ENCODE measurements around the gene RITA1.

Gene RITA1

GRCh38 chr12:113180333-113180732, 5.2 kb upstream of the RITA1 start:
- DNase-seq (ENCODE audit: low spot score) = no peak

GRCh38 chr12:113181975-113182374, 3.5 kb upstream of the RITA1 start:
- no peak for DNase-seq (ENCODE audit: low spot score)

- no peak for DNase-seq (ENCODE audit: low spot score)
Measured at GRCh38 chr12:113183030-113183589, 2.4 kb upstream of the RITA1 start.

GRCh38 chr12:113184098-113184899, 1.2 kb upstream of the RITA1 start:
- no peak for DNase-seq (ENCODE audit: low spot score)

GRCh38 chr12:113184900-113185179, 681 bp upstream of the RITA1 start:
- peak; percentile 96 for DNase-seq (ENCODE audit: low spot score)

DNA sequence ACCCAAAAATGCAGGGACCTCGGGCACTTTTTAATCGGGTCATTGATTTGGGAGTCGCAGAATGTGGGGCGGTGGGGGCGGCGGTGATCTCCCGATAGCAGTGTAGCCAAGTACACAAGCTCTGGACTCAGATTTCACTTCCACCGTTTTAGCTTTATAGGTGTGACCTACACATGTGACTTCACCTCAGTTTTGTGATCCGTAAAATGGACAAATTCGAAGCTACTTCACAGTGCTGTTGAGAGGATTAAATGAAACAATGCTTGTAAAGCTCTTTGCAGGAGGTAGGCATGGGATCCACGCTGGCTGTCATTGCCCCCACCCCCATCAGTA, 478 bp downstream of the RITA1 start:
- DNase-seq (ENCODE audit: low spot score) = peak; percentile 25

DNA sequence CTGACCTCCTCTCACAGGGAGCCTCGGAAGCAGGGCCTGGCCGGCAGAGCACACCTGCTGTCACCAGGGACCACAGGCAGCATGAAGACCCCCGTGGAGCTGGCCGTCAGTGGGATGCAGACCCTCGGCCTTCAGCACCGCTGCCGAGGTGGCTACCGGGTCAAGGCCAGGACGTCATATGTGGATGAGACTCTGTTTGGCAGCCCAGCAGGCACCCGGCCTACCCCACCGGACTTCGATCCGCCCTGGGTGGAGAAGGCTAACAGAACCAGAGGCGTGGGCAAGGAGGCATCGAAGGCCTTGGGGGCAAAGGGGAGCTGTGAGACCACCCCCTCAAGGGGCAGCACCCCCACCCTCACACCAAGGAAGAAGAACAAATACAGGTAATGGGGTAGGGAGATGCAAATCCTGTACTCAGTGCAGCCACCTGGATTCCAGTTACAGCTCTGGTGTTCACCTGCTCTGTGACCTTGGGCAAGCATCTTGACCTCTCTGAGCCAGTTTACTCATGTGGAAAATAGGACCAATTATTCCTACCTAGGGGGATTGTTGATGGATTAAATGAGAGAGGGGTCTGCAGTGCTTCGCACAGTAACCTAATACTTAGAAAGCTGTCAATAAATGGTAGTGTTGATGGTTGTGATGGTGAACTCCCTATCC, 1.3 kb downstream of the RITA1 start:
- DNase-seq (ENCODE audit: low spot score) = no peak

DNA sequence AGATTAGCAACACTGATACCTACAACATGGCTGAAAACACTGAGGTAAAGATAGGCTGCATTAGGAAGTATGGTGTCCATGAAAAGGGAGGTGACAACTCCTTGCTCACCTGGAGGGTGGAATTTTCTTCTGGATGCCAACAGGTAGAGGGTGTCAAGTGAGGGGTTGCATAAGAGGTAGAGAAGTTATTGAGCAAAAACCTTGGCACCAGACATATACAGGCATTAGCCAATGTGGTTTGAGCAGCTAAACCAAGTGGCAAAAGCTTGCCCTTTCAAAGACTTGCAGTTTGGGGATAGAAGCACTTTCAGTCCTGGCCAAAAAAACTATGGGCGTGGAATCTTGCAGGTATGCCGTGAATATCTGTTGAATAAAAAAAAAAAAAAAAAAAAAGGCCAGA, 3.8 kb downstream of the RITA1 start:
- DNase-seq (ENCODE audit: low spot score) = no peak

DNA sequence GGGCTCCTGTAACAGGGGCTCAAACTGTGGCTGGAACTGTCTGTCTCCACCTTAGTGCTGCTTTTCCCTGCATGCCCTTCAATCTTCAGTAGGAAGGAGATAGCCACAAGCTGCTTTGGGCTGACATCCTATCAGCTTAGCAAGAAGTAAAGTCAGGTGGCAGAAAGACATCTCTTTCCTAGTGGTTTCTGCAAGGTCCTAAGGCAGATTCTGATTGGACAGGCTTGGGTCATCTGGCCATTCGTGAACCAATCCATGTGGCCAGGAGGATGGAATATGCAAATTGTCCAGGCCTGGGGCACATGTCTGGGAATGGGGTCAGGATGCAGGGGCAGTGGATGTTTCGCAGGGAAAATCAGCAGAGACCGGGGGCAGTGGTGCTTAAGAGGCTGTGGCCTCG, 5.2 kb downstream of the RITA1 start:
- DNase-seq (ENCODE audit: low spot score) = no peak

GRCh38 chr12:113191227-113191626, 5.7 kb downstream of the RITA1 start:
- DNase-seq (ENCODE audit: low spot score) = no peak

DNA sequence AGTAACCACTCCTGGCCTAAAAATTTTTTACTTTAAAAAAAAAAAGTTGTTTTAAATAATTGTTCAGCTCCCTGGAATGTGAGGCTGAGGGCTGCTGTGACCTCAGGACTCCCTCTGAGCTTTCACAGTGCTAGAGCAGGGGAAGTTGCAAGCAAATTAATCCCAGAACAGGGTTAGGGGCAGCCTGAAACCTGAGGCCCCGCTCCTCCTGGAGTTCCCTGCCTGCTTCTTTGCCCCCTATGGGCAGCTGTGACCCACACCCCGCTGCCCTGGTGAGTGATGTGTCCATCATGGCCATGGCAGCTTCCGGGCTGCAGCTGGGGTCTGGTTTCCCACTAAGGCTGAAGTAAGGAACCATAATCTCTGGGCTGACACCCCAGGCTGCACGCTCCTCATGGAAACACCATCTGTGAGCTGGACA, 9.5 kb downstream of the RITA1 start:
- DNase-seq (ENCODE audit: low spot score) = no peak

DNA sequence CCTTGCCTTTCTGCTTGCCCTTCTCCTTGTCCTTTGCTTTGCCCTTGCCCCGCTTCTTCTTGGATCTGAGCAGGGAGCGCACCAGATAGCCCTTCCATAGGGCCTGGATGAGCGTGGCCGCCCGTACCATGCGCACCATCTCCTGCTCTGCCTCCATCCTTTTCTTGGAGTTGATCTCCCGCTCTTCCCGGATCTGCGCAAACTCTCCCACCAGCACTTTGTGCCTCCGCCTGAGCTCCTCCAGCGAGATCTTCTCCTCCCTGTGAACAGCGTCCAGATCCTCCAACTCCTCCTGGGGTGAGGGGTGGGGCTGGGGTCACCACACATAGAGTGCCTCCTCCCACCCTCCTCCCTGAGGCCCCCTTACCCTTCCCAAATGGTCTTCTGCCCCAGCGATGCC, 10.1 kb downstream of the RITA1 start:
- no peak for DNase-seq (ENCODE audit: low spot score)

DNA sequence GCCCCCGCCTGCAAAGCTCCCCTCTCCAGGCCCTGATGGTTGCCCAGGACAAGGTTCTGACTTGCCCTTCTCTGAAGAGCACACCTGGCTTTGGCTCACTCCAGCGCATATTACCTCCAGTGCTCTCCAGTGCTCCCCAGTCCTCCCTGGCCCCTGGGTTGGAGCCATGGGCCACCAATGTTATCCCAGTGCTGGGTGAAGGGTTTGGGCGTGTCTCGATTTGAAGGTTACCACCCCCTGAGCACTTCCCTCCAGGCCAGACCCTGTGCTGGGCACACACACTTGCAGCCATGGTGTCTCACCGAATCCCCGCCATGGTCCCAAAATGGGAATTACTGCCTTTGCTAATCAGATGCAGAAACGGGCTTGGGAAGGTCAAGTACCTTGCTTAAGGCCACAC, 11.1 kb downstream of the RITA1 start:
- DNase-seq (ENCODE audit: low spot score) = no peak

GRCh38 chr12:113196990-113197389, 11.5 kb downstream of the RITA1 start:
- peak; percentile 61 for DNase-seq (ENCODE audit: low spot score)

DNA sequence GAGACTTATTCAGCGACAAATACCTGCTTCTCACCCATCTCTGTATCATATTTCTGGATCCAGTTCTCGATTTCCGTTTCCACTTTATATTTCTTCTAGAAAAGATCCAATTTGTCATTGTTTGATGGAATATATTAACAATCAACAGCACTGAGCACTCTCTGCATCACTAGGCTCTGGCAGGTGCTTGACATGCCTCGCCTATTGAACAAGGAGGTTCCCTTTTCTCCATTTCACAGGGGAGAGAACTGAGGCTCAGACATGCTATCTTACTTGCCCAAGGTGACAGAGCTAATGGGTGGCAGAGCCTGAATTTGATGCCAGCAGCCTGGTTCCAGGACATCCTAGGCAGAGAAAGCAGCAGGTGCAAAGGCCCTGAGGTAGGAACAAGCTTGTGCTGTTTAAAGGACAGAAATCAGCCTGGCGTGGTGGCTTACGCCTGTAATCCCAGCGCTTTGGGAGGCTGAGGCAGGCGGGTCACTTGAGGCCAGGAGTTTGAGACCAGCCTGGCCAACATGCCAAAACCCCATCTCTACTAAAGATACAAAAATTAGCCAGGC, 12.1 kb downstream of the RITA1 start:
- no peak for DNase-seq (ENCODE audit: low spot score)

DNA sequence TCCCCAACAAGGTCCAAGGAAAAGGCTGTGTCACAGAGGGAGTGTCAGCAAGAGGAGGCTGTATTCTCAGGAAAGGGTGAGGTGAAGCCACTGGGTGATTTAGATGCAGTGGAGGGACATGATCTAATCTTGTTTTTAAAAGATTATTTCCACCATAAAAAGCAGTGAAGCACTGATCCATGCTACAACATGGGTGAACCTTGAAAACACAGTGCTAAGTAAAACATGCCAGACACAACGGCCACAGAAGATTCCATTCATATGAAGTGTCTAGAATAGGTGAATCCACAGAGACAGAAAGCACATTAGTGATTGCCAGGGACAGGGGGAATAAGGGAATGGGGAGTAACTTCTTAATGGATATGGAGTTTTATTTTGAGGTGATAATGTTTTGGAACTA, 12.8 kb downstream of the RITA1 start:
- DNase-seq (ENCODE audit: low spot score) = no peak

DNA sequence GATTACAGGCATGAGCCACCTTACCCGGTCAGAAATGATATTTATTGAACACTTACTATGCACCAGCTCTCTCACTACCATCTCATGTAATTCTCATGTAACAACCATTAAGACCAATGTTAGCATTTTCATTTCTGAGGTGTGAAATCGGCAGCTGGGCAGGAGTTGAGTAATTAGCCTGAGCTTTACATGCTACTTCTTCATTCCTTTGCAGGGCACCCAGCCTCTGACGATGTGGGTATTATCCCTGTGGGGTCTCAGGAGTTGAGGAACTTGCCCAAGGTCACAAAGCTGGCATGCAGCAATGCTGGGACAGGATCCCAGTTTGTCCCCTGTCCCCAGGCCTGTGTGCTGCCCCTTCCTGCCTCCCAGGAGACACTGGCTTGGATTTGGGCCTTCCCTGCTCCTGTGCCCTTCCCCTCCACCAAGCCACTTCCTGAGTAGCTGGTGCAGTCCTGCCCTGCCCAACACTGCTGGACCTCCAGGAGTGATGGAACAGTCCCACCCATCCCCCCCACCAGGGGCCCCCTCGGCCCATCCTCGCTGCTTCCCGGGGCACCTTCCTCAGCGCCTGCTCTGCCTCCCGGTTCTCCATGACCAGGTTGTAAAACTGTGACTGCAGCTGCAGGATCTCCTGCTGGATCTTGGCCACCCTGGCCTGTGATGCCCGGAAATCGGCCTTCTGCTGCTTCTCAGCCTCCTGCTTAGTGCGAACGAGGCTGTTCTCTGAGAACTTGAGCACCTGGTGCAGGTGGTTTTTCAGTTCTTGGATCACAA, 14.7 kb downstream of the RITA1 start:
- DNase-seq (ENCODE audit: low spot score) = no peak

- no peak for DNase-seq (ENCODE audit: low spot score)
Measured at GRCh38 chr12:113201187-113202177, 16.0 kb downstream of the RITA1 start.

DNA sequence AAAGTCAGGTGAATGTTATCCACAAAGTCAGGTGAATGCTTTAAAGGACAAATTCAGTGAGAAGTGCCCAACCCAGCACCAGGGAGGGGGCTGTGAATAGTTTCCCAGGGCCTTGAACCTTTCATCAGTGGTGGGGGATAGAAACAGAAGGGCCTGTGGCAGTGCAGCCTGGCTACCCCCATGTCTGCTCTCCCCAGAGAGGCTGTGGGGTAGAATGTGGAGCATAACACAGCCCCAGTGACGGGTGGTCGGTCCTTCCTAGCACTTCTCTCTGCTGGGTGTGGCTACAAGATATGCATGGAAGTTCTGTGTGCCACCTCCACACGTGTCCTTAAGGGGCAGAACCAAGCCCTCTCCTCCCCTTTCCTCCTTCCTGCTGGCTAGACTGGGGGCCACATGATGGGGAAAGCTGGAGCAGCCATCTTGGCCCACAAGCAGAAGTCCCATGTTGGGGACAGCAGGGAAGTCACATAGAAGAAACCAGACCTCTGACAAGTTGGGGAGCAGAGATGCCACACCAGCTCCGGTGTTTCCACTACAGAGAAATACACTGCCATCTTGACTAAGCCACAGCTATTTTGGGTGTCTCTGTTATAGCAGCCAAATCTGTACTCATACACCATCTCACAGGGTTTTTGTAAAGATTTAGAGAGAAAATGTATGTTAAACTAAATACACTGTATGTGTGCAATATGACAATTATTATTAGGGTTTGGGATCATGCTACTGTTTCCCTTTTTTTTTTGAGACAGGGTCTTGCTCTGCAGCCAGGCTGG, 17.0 kb downstream of the RITA1 start:
- DNase-seq (ENCODE audit: low spot score) = no peak

GRCh38 chr12:113203852-113204760, 18.6 kb downstream of the RITA1 start:
- DNase-seq (ENCODE audit: low spot score) = no peak
